SK-N-MC (cell line): Measurements from ENCODE around the gene SHANK1.
"Not testable (repeated sequence)": the region's sequence is repeated elsewhere in the genome, so short reads cannot be mapped to it uniquely, and the experiment has no call there.

Experiments
- DNase-seq: peaks from one replicate; pipeline ENCODE4 v3.0.0-alpha.2; 2011; ENCODE audit warnings: low read depth, low spot score
- H3K27ac ChIP-seq: fragments of 200-600 bp; sonication (generic); 2 replicates; pipeline ENCODE4 v1.5.1; 2016; ENCODE audit warnings: mixed run types
- H3K36me3 ChIP-seq: fragments of 200-600 bp; sonication (generic); 2 replicates; pipeline ENCODE4 v1.6.1; 2017; ENCODE audit warnings: antibody characterized with exemption, low read length, mixed read lengths; ENCODE audit not compliant: insufficient read depth
- H3K4me3 ChIP-seq: fragments of 200-600 bp; sonication (generic); 2 replicates; pipeline ENCODE4 v1.5.1; 2016
- H3K9ac ChIP-seq: fragments of 200-600 bp; sonication (generic); 2 replicates; pipeline ENCODE4 v1.8.0; 2017; ENCODE audit warnings: mixed run types, mixed read lengths; ENCODE audit not compliant: insufficient read length
- H3K9me3 ChIP-seq: fragments of 200-600 bp; sonication (generic); 2 replicates; pipeline ENCODE4 v1.6.1; 2017; ENCODE audit warnings: low read depth, mild to moderate bottlenecking, antibody characterized with exemption, low read length, moderate library complexity, mixed read lengths
- EZH2 ChIP-seq: fragments of 200-600 bp; sonication (generic); IDR thresholded peaks from one replicate; pipeline ENCODE4 v1.6.1; 2017; ENCODE audit warnings: antibody characterized with exemption
- FOXP2 ChIP-seq: optimal IDR thresholded peaks from 2 replicates; pipeline ENCODE3; 2011; ENCODE audit warnings: mild to moderate bottlenecking, moderate library complexity; ENCODE audit not compliant: insufficient read depth; ENCODE audit errors: extremely low read length, control extremely low read depth
- POLR2AphosphoS5 ChIP-seq: IDR thresholded peaks from 2 replicates; pipeline ENCODE4 v1.6.1; 2012; ENCODE audit warnings: mild to moderate bottlenecking, low read depth, low read length, borderline replicate concordance

Gene SHANK1

GRCh38 chr19:50753879-50754278 is 34.3 kb upstream of the SHANK1 start:
- Histone ChIP-seq H3K27ac (no peak overlapping the region), H3K9me3 (no peaks in the 10 kb centered on the region), H3K4me3 (no peak overlapping the region), H3K9ac (no peak overlapping the region), H3K36me3 (no peaks in the 10 kb centered on the region)
- no peak for DNase-seq
- TF ChIP-seq EZH2, result no peak
- TF ChIP-seq POLR2AphosphoS5, result no peak
- no peak for TF ChIP-seq FOXP2

GRCh38 chr19:50750010-50750409 is 30.4 kb upstream of the SHANK1 start:
- no peak for DNase-seq
- no peak overlapping the region for H3K27ac ChIP-seq
- H3K9me3 ChIP-seq, result no peaks in the 10 kb centered on the region
- no peak overlapping the region for H3K4me3 ChIP-seq
- no peak overlapping the region for H3K9ac ChIP-seq
- H3K36me3 ChIP-seq, result no peaks in the 10 kb centered on the region
- TF ChIP-seq FOXP2, result no peak
- TF ChIP-seq EZH2, result no peak
- TF ChIP-seq POLR2AphosphoS5, result no peak

GRCh38 chr19:50749490-50749889 is 29.9 kb upstream of the SHANK1 start:
- H3K9me3 ChIP-seq, result no peaks in the 10 kb centered on the region
- DNase-seq, result no peak
- no peak overlapping the region for H3K27ac ChIP-seq
- H3K9ac ChIP-seq, result no peak overlapping the region
- no peaks in the 10 kb centered on the region for H3K36me3 ChIP-seq
- no peak overlapping the region for H3K4me3 ChIP-seq
- TF ChIP-seq EZH2 (no peak), FOXP2 (no peak), POLR2AphosphoS5 (no peak)

- H3K9me3 ChIP-seq, DNase-seq, H3K36me3 ChIP-seq, H3K4me3 ChIP-seq, H3K9ac ChIP-seq, H3K27ac ChIP-seq: not testable (repeated sequence)
Observed at GRCh38 chr19:50747141-50747540, 27.5 kb upstream of the SHANK1 start.

GRCh38 chr19:50745221-50745620 is 25.6 kb upstream of the SHANK1 start:
- DNase-seq, result no peak

GRCh38 chr19:50743537-50743936 is 23.9 kb upstream of the SHANK1 start:
- no peaks in the 10 kb centered on the region for H3K9me3 ChIP-seq
- no peak overlapping the region for H3K4me3 ChIP-seq
- no peak overlapping the region for H3K9ac ChIP-seq
- H3K36me3 ChIP-seq, result no peaks in the 10 kb centered on the region
- TF ChIP-seq EZH2 (no peak), POLR2AphosphoS5 (no peak), FOXP2 (no peak)
- no peak overlapping the region for H3K27ac ChIP-seq
- DNase-seq, result no peak

More at GRCh38 chr19:50745221-50745620, 25.6 kb upstream of the SHANK1 start:
- H3K4me3 ChIP-seq, result no peak overlapping the region
- TF ChIP-seq EZH2, result no peak
- no peak for TF ChIP-seq POLR2AphosphoS5
- no peak for TF ChIP-seq FOXP2
- H3K27ac ChIP-seq, result no peak overlapping the region
- H3K9me3 ChIP-seq, result no peaks in the 10 kb centered on the region
- no peaks in the 10 kb centered on the region for H3K36me3 ChIP-seq
- H3K9ac ChIP-seq, result no peak overlapping the region

- Histone ChIP-seq H3K9ac (no peak overlapping the region), H3K36me3 (no peaks in the 10 kb centered on the region)
Observed at GRCh38 chr19:50741179-50741933, 21.8 kb upstream of the SHANK1 start.

GRCh38 chr19:50739914-50740426 is 20.4 kb upstream of the SHANK1 start:
- Histone ChIP-seq H3K4me3 (peak overlapping the region; percentile 75), H3K9me3 (no peaks in the 10 kb centered on the region), H3K27ac (peak overlapping the region; percentile 99), H3K36me3 (no peaks in the 10 kb centered on the region), H3K9ac (peak overlapping the region; percentile 77)
- TF ChIP-seq EZH2 (no peak), FOXP2 (no peak), POLR2AphosphoS5 (no peak)
- peak; percentile 94 for DNase-seq

More at GRCh38 chr19:50741179-50741933, 21.8 kb upstream of the SHANK1 start:
- Histone ChIP-seq H3K9me3 (no peaks in the 10 kb centered on the region), H3K4me3 (no peak overlapping the region), H3K27ac (peak overlapping the region; percentile 99)
- no peak for DNase-seq
- TF ChIP-seq FOXP2 (no peak), POLR2AphosphoS5 (no peak), EZH2 (no peak)

GRCh38 chr19:50739132-50739913 is 19.7 kb upstream of the SHANK1 start:
- peak overlapping the region; percentile 99 for H3K27ac ChIP-seq
- DNase-seq, result peak; percentile 81
- no peaks in the 10 kb centered on the region for H3K9me3 ChIP-seq
- peak overlapping the region; percentile 77 for H3K9ac ChIP-seq
- H3K36me3 ChIP-seq, result no peaks in the 10 kb centered on the region
- peak overlapping the region; percentile 75 for H3K4me3 ChIP-seq
- TF ChIP-seq FOXP2, result no peak
- no peak for TF ChIP-seq EZH2
- no peak for TF ChIP-seq POLR2AphosphoS5
